Posterior vena cava (tissue), 2 donors: ENCODE results near the gene FCHO2. TPM values are rescaled to one million over a fixed set of nuclear protein-coding genes. Genes with fewer than 3 reads are reported as not detected.

Source experiments
- DNase-seq: peaks from one replicate; pipeline ENCODE4 v3.0.0-alpha.2; 2020; ENCODE audit warnings: low spot score
- intact Hi-C, 2 donors: fragments of 100-400 bp; cut with DNase I; formaldehyde crosslinking; loops; one replicate each; pipeline versions ENCODE4 v1.14.1 to v1.14.2; 2022 to 2023
- total RNA-seq, 2 donors: library from RNA; stranded (reverse); fragmentation: NEBNext Ultra II Directional; extraction: Animal tissue kit (Norgen Biotek cat#: 25700); gene quantifications; one replicate each; pipeline ENCODE4 v1.2.1, GENCODE V29; 2021
- donor health status: DM: yes; HTN: yes; CAD: no.
- donor health status: DM: yes; HTN: yes; CAD: no.

FCHO2 gene
- total RNA-seq, 2 donors from 2014 or later, result 31.0 to 37.7 TPM

GRCh38 chr5:73125289-73125688 lies 169.4 kb downstream of the FCHO2 start:
- peak; percentile 2 for DNase-seq
- intact Hi-C loops, result no loop called here

GRCh38 chr5:73126381-73126780 lies 170.5 kb downstream of the FCHO2 start:
- intact Hi-C loops, result no loop called here
- DNase-seq, result peak; percentile 50

- intact Hi-C loops, result no loop called here
- no peak for DNase-seq
These were observed 171.1 kb downstream of the FCHO2 start for GRCh38 chr5:73126957-73127356.

GRCh38 chr5:73129143-73129542 lies 173.3 kb downstream of the FCHO2 start:
- DNase-seq, result no peak
- intact Hi-C loops, result no loop called here

GRCh38 chr5:73130811-73131210 lies 175.0 kb downstream of the FCHO2 start:
- no peak for DNase-seq

GRCh38 chr5:73131711-73132425 lies 176.0 kb downstream of the FCHO2 start:
- peak; percentile 6 for DNase-seq
- intact Hi-C loops, result no loop called here

More at GRCh38 chr5:73130811-73131210, 175.0 kb downstream of the FCHO2 start:
- intact Hi-C loops, result no loop called here

- intact Hi-C loops, result no loop called here
- no peak for DNase-seq
These were observed 176.9 kb downstream of the FCHO2 start for GRCh38 chr5:73132759-73133158.

GRCh38 chr5:73135021-73135420 lies 179.2 kb downstream of the FCHO2 start:
- DNase-seq, result no peak
- intact Hi-C loops, result no loop called here

GRCh38 chr5:73135429-73136054 lies 179.7 kb downstream of the FCHO2 start:
- intact Hi-C loops, result no loop called here
- DNase-seq, result no peak

GRCh38 chr5:73136055-73136562 lies 180.3 kb downstream of the FCHO2 start:
- intact Hi-C loops, result no loop called here
- DNase-seq, result no peak

- intact Hi-C loops, result no loop called here
- no peak for DNase-seq
These were observed 182.0 kb downstream of the FCHO2 start for GRCh38 chr5:73137563-73138530.

GRCh38 chr5:73139485-73139884 lies 183.6 kb downstream of the FCHO2 start:
- intact Hi-C loops, result no loop called here

More at GRCh38 chr5:73139485-73139884, 183.6 kb downstream of the FCHO2 start:
- DNase-seq, result no peak

Other genes starting within 250 kb of the FCHO2 start
- gene TNPO1, start 139.4 kb upstream of the FCHO2 start, total RNA-seq, result 100 to 1,000 TPM in 1 of 2 donors, 10 to 100 TPM in 1; 94.9 to 124 TPM
- gene TMEM171, start 164.5 kb downstream of the FCHO2 start, total RNA-seq, result under 1 TPM in 1 of 2 donors, not detected in 1; 0.14 TPM
- gene TMEM174, start 217.2 kb downstream of the FCHO2 start, total RNA-seq, result not detected